ENCODE measurements around the gene PRTG. TPM values are rescaled to one million over a fixed set of nuclear protein-coding genes. Genes with fewer than 3 reads are reported as not detected.

Gene PRTG
- total and polyA plus RNA-seq, 2 of the 13 experiments (the other 11 are each of a cell fraction or from before 2014, with no cell fraction given) = 13.2 to 22.3 TPM

DNA sequence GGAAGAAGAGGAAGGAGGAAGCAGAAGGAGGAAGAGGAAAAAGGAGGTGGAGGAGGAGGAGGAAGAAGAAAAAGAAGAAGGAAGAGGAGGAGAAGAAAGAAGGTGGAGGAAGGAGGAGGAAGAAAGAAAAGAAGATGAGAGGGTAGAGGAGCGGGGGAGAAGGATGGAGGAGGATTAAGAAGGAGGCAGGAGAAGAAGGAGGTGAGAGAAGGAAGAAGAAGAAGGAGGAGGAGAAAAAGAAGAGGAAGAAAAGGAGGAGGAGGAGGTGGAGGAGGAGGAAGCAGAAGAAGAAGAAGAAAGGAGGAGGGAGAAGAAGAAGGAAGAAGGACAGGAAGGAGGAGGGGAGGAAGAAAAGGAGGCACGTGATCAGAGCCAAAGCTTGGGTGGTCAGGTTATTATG is 37.3 kb upstream of the PRTG start (continued):
- TF ChIP-seq, protein P1, sequence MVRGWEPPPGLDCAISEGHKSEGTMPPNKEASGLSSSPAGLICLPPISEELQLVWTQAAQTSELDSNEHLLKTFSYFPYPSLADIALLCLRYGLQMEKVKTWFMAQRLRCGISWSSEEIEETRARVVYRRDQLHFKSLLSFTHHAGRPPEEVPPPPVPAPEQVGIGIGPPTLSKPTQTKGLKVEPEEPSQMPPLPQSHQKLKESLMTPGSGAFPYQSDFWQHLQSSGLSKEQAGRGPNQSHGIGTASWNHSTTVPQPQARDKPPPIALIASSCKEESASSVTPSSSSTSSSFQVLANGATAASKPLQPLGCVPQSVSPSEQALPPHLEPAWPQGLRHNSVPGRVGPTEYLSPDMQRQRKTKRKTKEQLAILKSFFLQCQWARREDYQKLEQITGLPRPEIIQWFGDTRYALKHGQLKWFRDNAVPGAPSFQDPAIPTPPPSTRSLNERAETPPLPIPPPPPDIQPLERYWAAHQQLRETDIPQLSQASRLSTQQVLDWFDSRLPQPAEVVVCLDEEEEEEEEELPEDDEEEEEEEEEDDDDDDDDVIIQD (CRISPR knock-in tag; IDR thresholded peaks at IDR 0.05; ENCODE audit: low read depth) = no peak
- TF ChIP-seq, protein P2, sequence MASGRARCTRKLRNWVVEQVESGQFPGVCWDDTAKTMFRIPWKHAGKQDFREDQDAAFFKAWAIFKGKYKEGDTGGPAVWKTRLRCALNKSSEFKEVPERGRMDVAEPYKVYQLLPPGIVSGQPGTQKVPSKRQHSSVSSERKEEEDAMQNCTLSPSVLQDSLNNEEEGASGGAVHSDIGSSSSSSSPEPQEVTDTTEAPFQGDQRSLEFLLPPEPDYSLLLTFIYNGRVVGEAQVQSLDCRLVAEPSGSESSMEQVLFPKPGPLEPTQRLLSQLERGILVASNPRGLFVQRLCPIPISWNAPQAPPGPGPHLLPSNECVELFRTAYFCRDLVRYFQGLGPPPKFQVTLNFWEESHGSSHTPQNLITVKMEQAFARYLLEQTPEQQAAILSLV (CRISPR knock-in tag; IDR thresholded peaks at IDR 0.05; ENCODE audit: borderline replicate concordance) = no peak
- no peak for TF ChIP-seq RXRB (CRISPR knock-in tag; IDR thresholded peaks at IDR 0.05; ENCODE audit: borderline replicate concordance)
- no peak for TF ChIP-seq ZNF446 (CRISPR knock-in tag; IDR thresholded peaks at IDR 0.05)
- TF ChIP-seq ZNF605 (CRISPR knock-in tag; IDR thresholded peaks at IDR 0.05) = no peak
- TF ChIP-seq ZNF3 (CRISPR knock-in tag; IDR thresholded peaks at IDR 0.05) = no peak
- TF ChIP-seq, protein P3, sequence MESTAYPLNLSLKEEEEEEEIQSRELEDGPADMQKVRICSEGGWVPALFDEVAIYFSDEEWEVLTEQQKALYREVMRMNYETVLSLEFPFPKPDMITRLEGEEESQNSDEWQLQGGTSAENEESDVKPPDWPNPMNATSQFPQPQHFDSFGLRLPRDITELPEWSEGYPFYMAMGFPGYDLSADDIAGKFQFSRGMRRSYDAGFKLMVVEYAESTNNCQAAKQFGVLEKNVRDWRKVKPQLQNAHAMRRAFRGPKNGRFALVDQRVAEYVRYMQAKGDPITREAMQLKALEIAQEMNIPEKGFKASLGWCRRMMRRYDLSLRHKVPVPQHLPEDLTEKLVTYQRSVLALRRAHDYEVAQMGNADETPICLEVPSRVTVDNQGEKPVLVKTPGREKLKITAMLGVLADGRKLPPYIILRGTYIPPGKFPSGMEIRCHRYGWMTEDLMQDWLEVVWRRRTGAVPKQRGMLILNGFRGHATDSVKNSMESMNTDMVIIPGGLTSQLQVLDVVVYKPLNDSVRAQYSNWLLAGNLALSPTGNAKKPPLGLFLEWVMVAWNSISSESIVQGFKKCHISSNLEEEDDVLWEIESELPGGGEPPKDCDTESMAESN (CRISPR knock-in tag; conservative IDR thresholded peaks at IDR 0.05) = no peak

DNA sequence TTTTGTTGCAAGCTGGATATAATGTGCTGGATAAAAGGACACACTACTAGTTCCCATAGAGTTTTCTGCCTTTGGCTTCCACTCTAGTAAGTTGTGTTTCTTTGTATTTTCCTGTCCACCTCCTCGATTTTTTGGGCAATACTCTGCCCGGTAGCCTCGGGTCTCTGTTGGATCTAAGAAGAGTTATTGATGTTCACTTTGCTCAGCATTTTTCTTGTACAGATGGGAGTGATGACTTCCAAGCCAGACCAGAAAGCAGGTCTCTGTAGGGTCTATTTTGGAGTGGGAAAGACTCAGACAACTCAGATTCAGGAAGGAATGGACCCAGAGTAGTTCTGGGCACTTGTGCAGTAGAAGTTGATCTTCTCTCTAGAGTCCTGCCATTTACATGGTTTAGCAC is 36.0 kb upstream of the PRTG start:
- 2% methylated on average over 3 of the region's 3 CpGs for whole genome bisulfite sequencing (ENCODE audit: low lambda C conversion rate)
- Histone ChIP-seq H3K9me3 (ENCODE audit: low read length) (no peaks in the 10 kb centered on the region), H3K27ac (ENCODE audit: extremely low read length, insufficient read depth, low read length) (no peak overlapping the region), H4K20me1 (ENCODE audit: insufficient read depth, low read length) (no peaks in the 10 kb centered on the region), H3K27me3 (ENCODE audit: control insufficient read depth in 1 of 2, insufficient read depth in 2 of 2, low read length in 2 of 2) (peaks cover 0 to 2% of the 10 kb centered on the region in 2 experiments; a peak in 2 of 5 replicates), H3K4me1 (ENCODE audit: insufficient read depth, low read length) (no peaks in the 10 kb centered on the region), H3K9ac (ENCODE audit: insufficient read depth, low read depth, low read length) (no peak overlapping the region), H3K79me2 (ENCODE audit: insufficient read depth, low read length) (no peaks in the 10 kb centered on the region), H3K4me3 (replicated peaks in 1 of 3; ENCODE audit: insufficient read depth in 1 of 3, low read depth in 2 of 3, low read length in 3 of 3) (no peak overlapping the region), H2AFZ (ENCODE audit: low read length) (no peak overlapping the region), H3K4me2 (ENCODE audit: low read depth, low read length) (no peak overlapping the region), H3K36me3 (replicated peaks in 1 of 2; ENCODE audit: control insufficient read depth in 1 of 2, insufficient read depth in 2 of 2, low read length in 2 of 2) (no peaks in the 10 kb centered on the region)
- ChIA-PET POLR2A (interaction anchor here (0.5 kb wide), 1 partner anchor 560 kb away, joined by 3 read pairs; no protein-coding TSS in a partner anchor), CTCF (ENCODE audit: low intra/inter-chr PET ratio, low total read pairs) (no interaction called here)
- intact Hi-C loops (cut with micrococcal nuclease; ENCODE audit: unreplicated experiment) = no loop called here
- no TSS peak for BruUV-seq (replicated peaks)
- DNase-seq (ENCODE audit: low spot score) (no peak), ATAC-seq (no peak), FAIRE-seq (no peak)
- in situ Hi-C loops (cut with HindIII; ENCODE audit: extremely low pct_ligation_motif_present, low pct_unique_long_range_greater_than_20kb) = no loop called here
- TF ChIP-seq, protein P4, sequence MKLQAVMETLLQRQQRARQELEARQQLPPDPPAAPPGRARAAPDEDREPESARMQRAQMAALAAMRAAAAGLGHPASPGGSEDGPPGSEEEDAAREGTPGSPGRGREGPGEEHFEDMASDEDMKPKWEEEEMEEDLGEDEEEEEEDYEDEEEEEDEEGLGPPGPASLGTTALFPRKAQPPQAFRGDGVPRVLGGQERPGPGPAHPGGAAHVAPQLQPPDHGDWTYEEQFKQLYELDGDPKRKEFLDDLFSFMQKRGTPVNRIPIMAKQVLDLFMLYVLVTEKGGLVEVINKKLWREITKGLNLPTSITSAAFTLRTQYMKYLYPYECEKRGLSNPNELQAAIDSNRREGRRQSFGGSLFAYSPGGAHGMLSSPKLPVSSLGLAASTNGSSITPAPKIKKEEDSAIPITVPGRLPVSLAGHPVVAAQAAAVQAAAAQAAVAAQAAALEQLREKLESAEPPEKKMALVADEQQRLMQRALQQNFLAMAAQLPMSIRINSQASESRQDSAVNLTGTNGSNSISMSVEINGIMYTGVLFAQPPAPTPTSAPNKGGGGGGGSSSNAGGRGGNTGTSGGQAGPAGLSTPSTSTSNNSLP (IDR thresholded peaks at IDR 0.05; ENCODE audit: low read depth, low read length) = no peak
- TF ChIP-seq ZNF224 (CRISPR knock-in tag; IDR thresholded peaks at IDR 0.05) (no peak), MAFK (conservative IDR thresholded peaks at IDR 0.05 in 1 of 2, IDR thresholded peaks at IDR 0.05 in 1 of 2; ENCODE audit: low read length in 2 of 2) (peak; percentile 56 to 82), MAFF (IDR thresholded peaks at IDR 0.05; ENCODE audit: low read depth, low read length) (peak; percentile 69), ZNF496 (CRISPR knock-in tag; IDR thresholded peaks at IDR 0.05; ENCODE audit: insufficient replicate concordance) (no peak), HCFC1 (IDR thresholded peaks at IDR 0.05; ENCODE audit: low read depth, low read length) (no peak), ARNTL (CRISPR knock-in tag; IDR thresholded peaks at IDR 0.05) (no peak), ZNF775 (CRISPR knock-in tag; IDR thresholded peaks at IDR 0.05; ENCODE audit: borderline replicate concordance) (no peak), ZFP1 (CRISPR knock-in tag; IDR thresholded peaks at IDR 0.05) (no peak)
- TF ChIP-seq, protein P5, sequence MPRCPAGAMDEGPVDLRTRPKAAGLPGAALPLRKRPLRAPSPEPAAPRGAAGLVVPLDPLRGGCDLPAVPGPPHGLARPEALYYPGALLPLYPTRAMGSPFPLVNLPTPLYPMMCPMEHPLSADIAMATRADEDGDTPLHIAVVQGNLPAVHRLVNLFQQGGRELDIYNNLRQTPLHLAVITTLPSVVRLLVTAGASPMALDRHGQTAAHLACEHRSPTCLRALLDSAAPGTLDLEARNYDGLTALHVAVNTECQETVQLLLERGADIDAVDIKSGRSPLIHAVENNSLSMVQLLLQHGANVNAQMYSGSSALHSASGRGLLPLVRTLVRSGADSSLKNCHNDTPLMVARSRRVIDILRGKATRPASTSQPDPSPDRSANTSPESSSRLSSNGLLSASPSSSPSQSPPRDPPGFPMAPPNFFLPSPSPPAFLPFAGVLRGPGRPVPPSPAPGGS (CRISPR knock-in tag; IDR thresholded peaks at IDR 0.05) = no peak

Measured in HepG2 (cell line).